ENCODE measurements around the gene TM2D3. TPM values are rescaled to one million over a fixed set of nuclear protein-coding genes. Genes with fewer than 3 reads are reported as not detected.
A peak's percentile ranks its signal among the peaks of the same experiment; 100 is the strongest.

Gene TM2D3
- total and polyA plus RNA-seq, 4 experiments from 2014 or later = 35.1 to 92.9 (median 63.3) TPM

- Histone ChIP-seq H3K4me1 (ENCODE audit: insufficient read depth, low read length) (no peaks in the 10 kb centered on the region), H3K27me3 (ENCODE audit: insufficient read depth, low read length) (no peaks in the 10 kb centered on the region), H3K4me3 (ENCODE audit: low read length in 2 of 2) (no peak overlapping the region), H3K27ac (ENCODE audit: low read depth, low read length) (no peak overlapping the region), H3K36me3 (ENCODE audit: insufficient read depth, low read length) (peaks cover 45% of the 10 kb centered on the region), H3K9me3 (ENCODE audit: control insufficient read depth in 1 of 2, low read length in 2 of 2) (no peaks in the 10 kb centered on the region)
- no peak for DNase-seq
- Mint-ChIP-seq H3K36me3 (peaks cover 66 to 74% of the 10 kb centered on the region in 2 donors), H3K27ac (peak overlapping the region in 2 of 7 donors; percentile 25 to 48), H3K27me3 (no peaks in the 10 kb centered on the region), H3K4me3 (no peak overlapping the region), H3K9me3 (no peaks in the 10 kb centered on the region), H3K4me1 (peaks cover 1 to 14% (median 7%) of the 10 kb centered on the region in 4 donors)
- ChIA-PET POLR2A (ENCODE audit: partially characterized antibody) (no interaction called here), CTCF (ENCODE audit: partially characterized antibody) (no interaction called here)
- intact Hi-C loops (cut with micrococcal nuclease) = no loop called here
These were observed 22.8 kb upstream of the TM2D3 start for GRCh38 chr15:101675015-101675414.

GRCh38 chr15:101672298-101672697 is 20.1 kb upstream of the TM2D3 start:
- CTCF ChIA-PET (ENCODE audit: partially characterized antibody) = no interaction called here
- Mint-ChIP-seq H3K36me3 (peaks cover 67 to 78% of the 10 kb centered on the region in 2 donors), H3K4me1 (peaks cover 3 to 10% (median 7%) of the 10 kb centered on the region in 4 donors), H3K4me3 (no peak overlapping the region), H3K27me3 (no peaks in the 10 kb centered on the region), H3K9me3 (no peaks in the 10 kb centered on the region), H3K27ac (no peak overlapping the region)
- Histone ChIP-seq H3K4me1 (ENCODE audit: insufficient read depth, low read length) (no peaks in the 10 kb centered on the region), H3K36me3 (ENCODE audit: insufficient read depth, low read length) (peaks cover 59% of the 10 kb centered on the region), H3K27ac (ENCODE audit: low read depth, low read length) (no peak overlapping the region), H3K27me3 (ENCODE audit: insufficient read depth, low read length) (no peaks in the 10 kb centered on the region), H3K9me3 (ENCODE audit: control insufficient read depth in 1 of 2, low read length in 2 of 2) (no peaks in the 10 kb centered on the region), H3K4me3 (ENCODE audit: low read length in 2 of 2) (no peak overlapping the region)
- DNase-seq = no peak
- POLR2A ChIA-PET (ENCODE audit: partially characterized antibody) = no interaction called here
- intact Hi-C loops (cut with micrococcal nuclease) = no loop called here

- Mint-ChIP-seq H3K4me1 (peaks cover 0 to 5% (median 2%) of the 10 kb centered on the region in 4 donors), H3K9me3 (no peaks in the 10 kb centered on the region), H3K36me3 (peaks cover 60 to 70% of the 10 kb centered on the region in 2 donors), H3K4me3 (no peak overlapping the region), H3K27me3 (no peaks in the 10 kb centered on the region), H3K27ac (no peak overlapping the region)
- CTCF ChIA-PET (ENCODE audit: partially characterized antibody) = no interaction called here
- intact Hi-C loops (cut with micrococcal nuclease) = no loop called here
- DNase-seq = no peak
- Histone ChIP-seq H3K4me1 (ENCODE audit: insufficient read depth, low read length) (no peaks in the 10 kb centered on the region), H3K27ac (ENCODE audit: low read depth, low read length) (no peak overlapping the region), H3K9me3 (ENCODE audit: control insufficient read depth in 1 of 2, low read length in 2 of 2) (no peaks in the 10 kb centered on the region), H3K4me3 (ENCODE audit: low read length in 2 of 2) (no peak overlapping the region), H3K27me3 (ENCODE audit: insufficient read depth, low read length) (no peaks in the 10 kb centered on the region), H3K36me3 (ENCODE audit: insufficient read depth, low read length) (peaks cover 48% of the 10 kb centered on the region)
- POLR2A ChIA-PET (ENCODE audit: partially characterized antibody) = no interaction called here
These were observed 17.6 kb upstream of the TM2D3 start for GRCh38 chr15:101669744-101670143.

- H3K4me3 Mint-ChIP-seq = no peak overlapping the region
- Histone ChIP-seq H3K36me3 (ENCODE audit: insufficient read depth, low read length) (peaks cover 36% of the 10 kb centered on the region), H3K4me1 (ENCODE audit: insufficient read depth, low read length) (no peaks in the 10 kb centered on the region), H3K9me3 (ENCODE audit: control insufficient read depth in 1 of 2, low read length in 2 of 2) (no peaks in the 10 kb centered on the region), H3K4me3 (ENCODE audit: low read length in 2 of 2) (no peak overlapping the region), H3K27me3 (ENCODE audit: insufficient read depth, low read length) (no peaks in the 10 kb centered on the region), H3K27ac (ENCODE audit: low read depth, low read length) (no peak overlapping the region)
- peaks cover 45 to 67% of the 10 kb centered on the region in 2 donors for H3K36me3 Mint-ChIP-seq
- H3K4me1 Mint-ChIP-seq = peaks cover 0 to 11% (median 7%) of the 10 kb centered on the region in 4 donors
- no peak overlapping the region for H3K27ac Mint-ChIP-seq
- intact Hi-C loops (cut with micrococcal nuclease) = no loop called here
- ChIA-PET CTCF (ENCODE audit: partially characterized antibody) (no interaction called here), POLR2A (ENCODE audit: partially characterized antibody) (interaction anchor here (1.4 kb wide), 1 partner anchor 15 kb away, joined by 3 read pairs; no protein-coding TSS in a partner anchor)
- H3K9me3 Mint-ChIP-seq = no peaks in the 10 kb centered on the region
- no peak for DNase-seq
- H3K27me3 Mint-ChIP-seq = no peaks in the 10 kb centered on the region
These were observed 15.7 kb upstream of the TM2D3 start for GRCh38 chr15:101667881-101668280.

- H3K9me3 ChIP-seq (ENCODE audit: control insufficient read depth in 1 of 2, low read length in 2 of 2) = no peaks in the 10 kb centered on the region
- no peaks in the 10 kb centered on the region for H3K9me3 Mint-ChIP-seq
- CTCF ChIA-PET (ENCODE audit: partially characterized antibody) = no interaction called here
- H3K27me3 ChIP-seq (ENCODE audit: insufficient read depth, low read length) = no peaks in the 10 kb centered on the region
- H3K36me3 ChIP-seq (ENCODE audit: insufficient read depth, low read length) = peaks cover 15% of the 10 kb centered on the region
- no peak for DNase-seq
- intact Hi-C loops (cut with micrococcal nuclease) = no loop called here
- POLR2A ChIA-PET (ENCODE audit: partially characterized antibody) = no interaction called here
- peaks cover 24 to 57% of the 10 kb centered on the region in 2 donors for H3K36me3 Mint-ChIP-seq
- no peak overlapping the region for H3K27ac ChIP-seq (ENCODE audit: low read depth, low read length)
- H3K27me3 Mint-ChIP-seq = no peaks in the 10 kb centered on the region
- H3K27ac Mint-ChIP-seq = peak overlapping the region in 3 of 7 donors; percentile 36 to 77 (median 37)
- no peak overlapping the region for H3K4me3 ChIP-seq (ENCODE audit: low read length in 2 of 2)
- no peaks in the 10 kb centered on the region for H3K4me1 ChIP-seq (ENCODE audit: insufficient read depth, low read length)
- H3K4me3 Mint-ChIP-seq = no peak overlapping the region
- peaks cover 0 to 11% (median 7%) of the 10 kb centered on the region in 4 donors for H3K4me1 Mint-ChIP-seq
These were observed 12.2 kb upstream of the TM2D3 start for GRCh38 chr15:101664303-101664913.

- Histone ChIP-seq H3K27ac (ENCODE audit: low read depth, low read length) (no peak overlapping the region), H3K27me3 (ENCODE audit: insufficient read depth, low read length) (no peaks in the 10 kb centered on the region), H3K36me3 (ENCODE audit: insufficient read depth, low read length) (peaks cover 9% of the 10 kb centered on the region), H3K4me3 (ENCODE audit: low read length in 2 of 2) (no peak overlapping the region), H3K4me1 (ENCODE audit: insufficient read depth, low read length) (no peaks in the 10 kb centered on the region), H3K9me3 (ENCODE audit: control insufficient read depth in 1 of 2, low read length in 2 of 2) (no peaks in the 10 kb centered on the region)
- no peak for DNase-seq
- intact Hi-C loops (cut with micrococcal nuclease) = no loop called here
- H3K36me3 Mint-ChIP-seq = peaks cover 13 to 54% of the 10 kb centered on the region in 2 donors
- no peaks in the 10 kb centered on the region for H3K9me3 Mint-ChIP-seq
- no peak overlapping the region for H3K4me3 Mint-ChIP-seq
- H3K27ac Mint-ChIP-seq = peak overlapping the region in 1 of 7 donors; percentile 44
- peaks cover 0 to 9% (median 7%) of the 10 kb centered on the region in 4 donors for H3K4me1 Mint-ChIP-seq
- H3K27me3 Mint-ChIP-seq = no peaks in the 10 kb centered on the region
- ChIA-PET POLR2A (ENCODE audit: partially characterized antibody) (interaction anchor here (1.0 kb wide), 1 partner anchor 9 kb away, joined by 3 read pairs; no protein-coding TSS in a partner anchor), CTCF (ENCODE audit: partially characterized antibody) (interaction anchor here (1.5 kb wide), 1 partner anchor 20 kb away, joined by 3 read pairs; no protein-coding TSS in a partner anchor)
These were observed 10.0 kb upstream of the TM2D3 start for GRCh38 chr15:101662203-101662602.

GRCh38 chr15:101660005-101660404 is 7.8 kb upstream of the TM2D3 start:
- H3K9me3 ChIP-seq (ENCODE audit: control insufficient read depth in 1 of 2, low read length in 2 of 2) = no peaks in the 10 kb centered on the region
- no peaks in the 10 kb centered on the region for H3K9me3 Mint-ChIP-seq
- POLR2A ChIA-PET (ENCODE audit: partially characterized antibody) = no interaction called here
- peaks cover 7 to 55% of the 10 kb centered on the region in 2 donors for H3K36me3 Mint-ChIP-seq
- H3K27ac ChIP-seq (ENCODE audit: low read depth, low read length) = no peak overlapping the region
- peak overlapping the region in 1 of 7 donors; percentile 29 for H3K27ac Mint-ChIP-seq
- H3K36me3 ChIP-seq (ENCODE audit: insufficient read depth, low read length) = peaks cover 12% of the 10 kb centered on the region
- H3K4me3 Mint-ChIP-seq = no peak overlapping the region
- no peak for DNase-seq
- H3K4me3 ChIP-seq (ENCODE audit: low read length in 2 of 2) = no peak overlapping the region
- intact Hi-C loops (cut with micrococcal nuclease) = no loop called here
- H3K27me3 ChIP-seq (ENCODE audit: insufficient read depth, low read length) = no peaks in the 10 kb centered on the region
- H3K27me3 Mint-ChIP-seq = no peaks in the 10 kb centered on the region
- H3K4me1 Mint-ChIP-seq = peaks cover 0 to 9% (median 7%) of the 10 kb centered on the region in 4 donors
- CTCF ChIA-PET (ENCODE audit: partially characterized antibody) = interaction anchor here (1.0 kb wide), 2 partner anchors 17 to 19 kb away, joined by 3 read pairs; no protein-coding TSS in a partner anchor
- no peaks in the 10 kb centered on the region for H3K4me1 ChIP-seq (ENCODE audit: insufficient read depth, low read length)
